IMR-90 (cell line): ENCODE data around the gene CCNB2.

Source experiments
- BHLHE40 ChIP-seq: fragments of 150-350 bp; IDR thresholded peaks from 2 replicates; pipeline ENCODE4 v1.6.1; 2016; ENCODE audit warnings: mild to moderate bottlenecking, low read depth, low read length
- FOS ChIP-seq: fragments of 150-350 bp; IDR thresholded peaks from 2 replicates; pipeline ENCODE4 v1.6.1; 2016; ENCODE audit warnings: low read depth, low read length
- MAFK ChIP-seq: IDR thresholded peaks from 2 replicates; pipeline ENCODE4 v1.6.1; 2012; ENCODE audit warnings: low read depth, low read length, improper control_type of control experiment
- POLR2A ChIP-seq: IDR thresholded peaks from 2 replicates; pipeline ENCODE4 v1.6.1; 2012; ENCODE audit warnings: mild to moderate bottlenecking, low read depth, low read length
- RCOR1 ChIP-seq: IDR thresholded peaks from 2 replicates; pipeline ENCODE4 v1.6.1; 2012; ENCODE audit warnings: mild to moderate bottlenecking, low read length, improper control_type of control experiment; ENCODE audit not compliant: insufficient replicate concordance
- RFX5 ChIP-seq: IDR thresholded peaks from 2 replicates; pipeline ENCODE4 v1.8.0; 2012; ENCODE audit warnings: low read depth, mild to moderate bottlenecking, low read length, moderate library complexity
- TF ChIP-seq, protein P1 (sequence below): conservative IDR thresholded peaks from 2 replicates; pipeline ENCODE4 v1.5.1; 2012; ENCODE audit warnings: mild to moderate bottlenecking, low read depth, low read length, improper control_type of control experiment

DNA sequence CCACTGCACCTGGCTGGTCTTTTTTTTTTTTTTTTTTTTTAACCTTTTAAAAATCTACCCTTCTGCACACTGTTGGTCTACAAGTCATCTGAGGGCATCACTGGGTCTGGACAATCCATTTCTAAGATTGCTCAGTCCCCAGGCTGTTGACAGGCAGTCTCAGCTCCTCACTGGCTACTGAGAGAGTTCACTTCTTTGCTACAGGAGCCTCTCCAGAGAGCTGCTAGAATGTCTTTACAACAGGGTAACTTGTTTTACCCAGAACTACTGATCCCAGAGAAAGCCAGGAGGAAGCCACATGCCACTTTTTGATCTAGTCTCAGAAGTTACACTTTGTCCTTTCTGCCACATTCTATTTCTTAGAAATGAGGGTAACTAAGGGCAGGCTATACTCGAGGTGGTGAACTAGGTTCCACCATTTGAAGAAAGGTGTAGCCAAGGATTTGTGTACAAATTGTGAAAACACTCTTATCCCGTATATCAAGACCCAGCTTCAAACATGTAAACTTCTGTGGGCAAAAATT, 5.7 kb upstream of the CCNB2 start:
- TF ChIP-seq BHLHE40 = no peak
- TF ChIP-seq, protein P1, sequence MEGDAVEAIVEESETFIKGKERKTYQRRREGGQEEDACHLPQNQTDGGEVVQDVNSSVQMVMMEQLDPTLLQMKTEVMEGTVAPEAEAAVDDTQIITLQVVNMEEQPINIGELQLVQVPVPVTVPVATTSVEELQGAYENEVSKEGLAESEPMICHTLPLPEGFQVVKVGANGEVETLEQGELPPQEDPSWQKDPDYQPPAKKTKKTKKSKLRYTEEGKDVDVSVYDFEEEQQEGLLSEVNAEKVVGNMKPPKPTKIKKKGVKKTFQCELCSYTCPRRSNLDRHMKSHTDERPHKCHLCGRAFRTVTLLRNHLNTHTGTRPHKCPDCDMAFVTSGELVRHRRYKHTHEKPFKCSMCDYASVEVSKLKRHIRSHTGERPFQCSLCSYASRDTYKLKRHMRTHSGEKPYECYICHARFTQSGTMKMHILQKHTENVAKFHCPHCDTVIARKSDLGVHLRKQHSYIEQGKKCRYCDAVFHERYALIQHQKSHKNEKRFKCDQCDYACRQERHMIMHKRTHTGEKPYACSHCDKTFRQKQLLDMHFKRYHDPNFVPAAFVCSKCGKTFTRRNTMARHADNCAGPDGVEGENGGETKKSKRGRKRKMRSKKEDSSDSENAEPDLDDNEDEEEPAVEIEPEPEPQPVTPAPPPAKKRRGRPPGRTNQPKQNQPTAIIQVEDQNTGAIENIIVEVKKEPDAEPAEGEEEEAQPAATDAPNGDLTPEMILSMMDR = no peak
- TF ChIP-seq POLR2A = no peak
- no peak for TF ChIP-seq MAFK
- no peak for TF ChIP-seq RFX5
- TF ChIP-seq FOS = no peak
- TF ChIP-seq RCOR1 = no peak
